A673 (cell line): ENCODE measurements around the gene KRTAP2-3. TPM values are rescaled to one million over a fixed set of nuclear protein-coding genes. Genes with fewer than 3 reads are reported as not detected.
"Not testable (repeated sequence)": the region's sequence is repeated elsewhere in the genome, so short reads cannot be mapped to it uniquely, and the experiment has no call there.

Source experiments
- BruUV-seq: library from RNA; stranded (reverse); fragments of 400-500 nt; replicated peaks from 2 replicates; lab custom pipeline; 2021; lab: Mats Ljungman, UMichigan
- CTCF ChIA-PET: fragments of 300-600 bp; sonication (Branson Sonifier 250); formaldehyde crosslinking; loops from one replicate; lab custom pipeline; 2022; ENCODE audit warnings: antibody characterized with exemption; lab: Charles Lee
- POLR2A ChIA-PET: fragments of 300-600 bp; sonication (Branson Sonifier 250); formaldehyde crosslinking; loops from one replicate; lab custom pipeline; 2022; ENCODE audit warnings: antibody characterized with exemption; ENCODE audit not compliant: low non-redundant PET; lab: Charles Lee
- DNase-seq: peaks from one replicate; pipeline ENCODE4 v3.0.0-alpha.2; 2015; ENCODE audit warnings: low spot score
- H3K27ac ChIP-seq: fragments of 200-600 bp; sonication (generic); 2 replicates; pipeline ENCODE4 v1.5.1; 2016; ENCODE audit warnings: mixed run types, low read depth, mild to moderate bottlenecking, mixed read lengths, antibody characterized with exemption, low read length; ENCODE audit not compliant: poor library complexity, severe bottlenecking
- H3K27me3 ChIP-seq: fragments of 200-600 bp; sonication (generic); replicated peaks from 2 replicates; pipeline ENCODE4 v1.6.1; 2017; ENCODE audit warnings: mixed run types, low read depth, mild to moderate bottlenecking, mixed read lengths, antibody characterized with exemption, low read length; ENCODE audit not compliant: insufficient read depth, poor library complexity
- H3K36me3 ChIP-seq: fragments of 200-600 bp; sonication (generic); 2 replicates; pipeline ENCODE4 v1.6.1; 2016; ENCODE audit warnings: mixed run types, mild to moderate bottlenecking, mixed read lengths, antibody characterized with exemption, low read length; ENCODE audit not compliant: insufficient read depth, poor library complexity, severe bottlenecking
- H3K4me1 ChIP-seq: fragments of 200-600 bp; sonication (generic); 2 replicates; pipeline ENCODE4 v1.6.1; 2017; ENCODE audit warnings: mixed run types, mild to moderate bottlenecking, mixed read lengths, antibody characterized with exemption, low read length; ENCODE audit not compliant: insufficient read depth, poor library complexity, severe bottlenecking
- H3K4me3 ChIP-seq: fragments of 200-600 bp; sonication (generic); 2 replicates; pipeline ENCODE4 v1.5.1; 2016; ENCODE audit warnings: low read depth, mixed run types, mild to moderate bottlenecking, mixed read lengths, low read length; ENCODE audit not compliant: poor library complexity, severe bottlenecking
- H3K9me3 ChIP-seq: fragments of 200-600 bp; sonication (generic); 2 replicates; pipeline ENCODE4 v1.6.1; 2016; ENCODE audit warnings: mixed run types, low read depth, mild to moderate bottlenecking, mixed read lengths, antibody characterized with exemption, low read length; ENCODE audit not compliant: poor library complexity, severe bottlenecking
- EZH2 ChIP-seq: fragments of 200-600 bp; sonication (generic); IDR thresholded peaks from 2 replicates; pipeline ENCODE4 v1.6.1; 2017; ENCODE audit warnings: borderline replicate concordance, low read depth, mild to moderate bottlenecking, mixed read lengths, antibody characterized with exemption, low read length; ENCODE audit not compliant: poor library complexity, severe bottlenecking
- intact Hi-C: fragments of 100-400 bp; cut with micrococcal nuclease; formaldehyde crosslinking; loops from one replicate; pipeline ENCODE4 v1.10.0; 2022; ENCODE audit not compliant: unreplicated experiment
- total RNA-seq: library from RNA; stranded (reverse); gene quantifications from 2 replicates; pipeline ENCODE4 v1.2.3, GENCODE V29; 2021
- TF ChIP-seq, protein P1 (sequence below): fragments of 300-800, 200-600 bp; sonication (generic); conservative IDR thresholded peaks from 2 replicates; pipeline ENCODE4 v1.5.1; 2017; ENCODE audit warnings: low read depth, mild to moderate bottlenecking, antibody characterized with exemption, low read length, moderate library complexity, mixed read lengths

KRTAP2-3 gene
- total RNA-seq, 1 experiment from 2014 or later = not detected

GRCh38 chr17:41098481-41098880 is 38.6 kb upstream of the KRTAP2-3 start:
- no peaks in the 10 kb centered on the region for H3K27me3 ChIP-seq
- TF ChIP-seq EZH2 = no peak
- TF ChIP-seq, protein P1, sequence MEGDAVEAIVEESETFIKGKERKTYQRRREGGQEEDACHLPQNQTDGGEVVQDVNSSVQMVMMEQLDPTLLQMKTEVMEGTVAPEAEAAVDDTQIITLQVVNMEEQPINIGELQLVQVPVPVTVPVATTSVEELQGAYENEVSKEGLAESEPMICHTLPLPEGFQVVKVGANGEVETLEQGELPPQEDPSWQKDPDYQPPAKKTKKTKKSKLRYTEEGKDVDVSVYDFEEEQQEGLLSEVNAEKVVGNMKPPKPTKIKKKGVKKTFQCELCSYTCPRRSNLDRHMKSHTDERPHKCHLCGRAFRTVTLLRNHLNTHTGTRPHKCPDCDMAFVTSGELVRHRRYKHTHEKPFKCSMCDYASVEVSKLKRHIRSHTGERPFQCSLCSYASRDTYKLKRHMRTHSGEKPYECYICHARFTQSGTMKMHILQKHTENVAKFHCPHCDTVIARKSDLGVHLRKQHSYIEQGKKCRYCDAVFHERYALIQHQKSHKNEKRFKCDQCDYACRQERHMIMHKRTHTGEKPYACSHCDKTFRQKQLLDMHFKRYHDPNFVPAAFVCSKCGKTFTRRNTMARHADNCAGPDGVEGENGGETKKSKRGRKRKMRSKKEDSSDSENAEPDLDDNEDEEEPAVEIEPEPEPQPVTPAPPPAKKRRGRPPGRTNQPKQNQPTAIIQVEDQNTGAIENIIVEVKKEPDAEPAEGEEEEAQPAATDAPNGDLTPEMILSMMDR = no peak
- ChIA-PET CTCF (no interaction called here), POLR2A (no interaction called here)
- no peak for DNase-seq
- no peaks in the 10 kb centered on the region for H3K9me3 ChIP-seq
- no peak overlapping the region for H3K27ac ChIP-seq
- intact Hi-C loops = no loop called here
- no peaks in the 10 kb centered on the region for H3K36me3 ChIP-seq
- no peaks in the 10 kb centered on the region for H3K4me1 ChIP-seq
- BruUV-seq = no TSS peak
- H3K4me3 ChIP-seq = no peak overlapping the region

- Histone ChIP-seq H3K27me3 (no peaks in the 10 kb centered on the region), H3K4me1 (no peaks in the 10 kb centered on the region), H3K36me3 (no peaks in the 10 kb centered on the region), H3K27ac (no peak within 1 kb of the TSS), H3K9me3 (no peaks in the 10 kb centered on the region), H3K4me3 (no peak within 1 kb of the TSS)
- ChIA-PET CTCF (no interaction called here), POLR2A (no interaction called here)
- intact Hi-C loops = no loop called here
- DNase-seq = no peak
- TF ChIP-seq EZH2 = no peak
- TF ChIP-seq, protein P1 = no peak
- no TSS peak for BruUV-seq
Measured at GRCh38 chr17:41098042-41098441, 38.1 kb upstream of the KRTAP2-3 start, which contains the start of gene KRTAP4-8. Gene KRTAP4-8, minus strand, starts transcription at chr17:41098142. Its CDS starts 58 bp downstream, at chr17:41098084.

GRCh38 chr17:41096055-41096454 is 36.1 kb upstream of the KRTAP2-3 start:
- no TSS peak for BruUV-seq
- no peaks in the 10 kb centered on the region for H3K27me3 ChIP-seq
- no peaks in the 10 kb centered on the region for H3K9me3 ChIP-seq
- H3K36me3 ChIP-seq = no peaks in the 10 kb centered on the region
- TF ChIP-seq, protein P1 = no peak
- TF ChIP-seq EZH2 = no peak
- no peak for DNase-seq
- no peaks in the 10 kb centered on the region for H3K4me1 ChIP-seq
- ChIA-PET POLR2A (no interaction called here), CTCF (no interaction called here)
- H3K27ac ChIP-seq = no peak overlapping the region
- intact Hi-C loops = no loop called here
- no peak overlapping the region for H3K4me3 ChIP-seq

DNA sequence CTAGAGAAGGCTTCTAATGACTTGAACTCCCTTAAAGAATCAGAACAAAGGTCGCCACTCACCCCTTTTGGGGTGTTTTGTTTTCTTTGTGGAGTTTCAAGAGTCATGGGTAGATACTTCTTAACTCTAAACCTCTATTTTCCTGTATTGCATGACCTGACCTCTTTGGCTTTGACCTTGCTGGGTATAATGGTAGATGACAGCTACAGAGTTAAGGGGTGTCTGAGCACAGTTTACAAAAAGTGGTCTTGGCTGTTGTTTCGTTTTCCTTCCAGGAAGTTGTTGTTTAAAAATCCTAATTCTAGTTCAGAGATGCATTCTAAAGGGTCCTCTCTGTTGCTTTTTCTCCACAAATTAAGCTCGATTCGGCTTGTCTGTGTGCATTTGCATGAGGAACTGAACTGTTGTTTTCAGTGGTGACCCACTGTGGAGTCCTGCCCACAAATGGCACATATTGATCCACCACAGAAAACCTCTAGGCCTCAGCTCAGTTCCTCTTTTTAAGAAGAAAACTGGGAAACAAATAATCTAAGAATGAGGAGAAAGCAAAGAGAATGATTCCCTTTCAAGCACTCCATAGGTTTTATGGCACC is 28.9 kb upstream of the KRTAP2-3 start:
- intact Hi-C loops, H3K4me3 ChIP-seq, CTCF ChIA-PET, H3K27ac ChIP-seq, H3K9me3 ChIP-seq, H3K27me3 ChIP-seq, DNase-seq, H3K4me1 ChIP-seq, H3K36me3 ChIP-seq, POLR2A ChIA-PET, BruUV-seq: not testable (repeated sequence)

DNA sequence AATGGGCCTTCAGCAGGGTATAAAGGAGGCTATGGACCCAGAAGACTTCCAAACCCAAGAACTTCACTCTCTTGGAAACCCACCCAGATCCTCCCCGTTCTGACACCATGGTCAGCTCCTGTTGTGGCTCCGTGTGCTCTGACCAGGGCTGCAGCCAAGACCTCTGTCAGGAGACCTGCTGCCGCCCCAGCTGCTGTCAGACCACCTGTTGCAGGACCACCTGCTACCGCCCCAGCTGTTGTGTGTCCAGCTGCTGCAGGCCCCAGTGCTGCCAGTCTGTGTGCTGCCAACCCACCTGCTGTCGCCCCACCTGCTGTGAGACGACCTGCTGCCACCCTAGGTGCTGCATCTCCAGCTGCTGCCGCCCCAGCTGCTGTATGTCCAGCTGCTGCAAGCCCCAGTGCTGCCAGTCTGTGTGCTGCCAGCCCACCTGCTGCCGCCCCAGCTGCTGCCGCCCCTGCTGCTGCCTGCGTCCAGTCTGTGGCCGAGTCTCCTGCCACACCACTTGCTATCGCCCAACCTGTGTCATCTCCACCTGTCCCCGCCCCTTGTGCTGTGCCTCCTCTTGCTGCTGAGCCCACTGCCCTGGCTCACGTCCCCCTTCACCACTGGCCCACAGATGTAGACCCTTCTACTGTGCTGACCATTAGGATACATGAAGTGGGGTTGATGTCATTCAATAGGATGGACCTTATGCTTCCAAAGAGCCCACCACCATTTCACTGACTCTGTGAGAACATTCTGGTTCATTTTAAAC is 24.4 kb upstream of the KRTAP2-3 start, which contains the start of gene KRTAP4-7:
Gene KRTAP4-7, plus strand, starts transcription at position 51 of the 757 bp plus-strand sequence. Its CDS starts 57 bp downstream, at position 108.
- H3K4me3 ChIP-seq, intact Hi-C loops, POLR2A ChIA-PET, H3K36me3 ChIP-seq, H3K27ac ChIP-seq, H3K27me3 ChIP-seq, DNase-seq, H3K9me3 ChIP-seq, BruUV-seq, CTCF ChIA-PET, H3K4me1 ChIP-seq: not testable (repeated sequence)
